ENCODE data around the gene MYT1.

The MYT1 gene

GRCh38 chr20:64253443-64253842 lies 89.2 kb downstream of the MYT1 start:
- DNase-seq: no peak

- DNase-seq: no peak
These were observed 89.9 kb downstream of the MYT1 start for GRCh38 chr20:64254156-64254555.

- DNase-seq: no peak
These were observed 90.5 kb downstream of the MYT1 start for GRCh38 chr20:64254571-64255360.

- DNase-seq: peak; percentile 86
These were observed 91.4 kb downstream of the MYT1 start, which contains the start of gene PCMTD2 for GRCh38 chr20:64255361-64256281. PCMTD2 (plus strand) TSS chr20:64255748; CDS start chr20:64259966, 4,218 bp downstream.

- DNase-seq: no peak
These were observed 92.2 kb downstream of the MYT1 start for GRCh38 chr20:64256282-64256935.

- DNase-seq: no peak
These were observed 93.0 kb downstream of the MYT1 start for GRCh38 chr20:64257107-64257757.

- no peak for DNase-seq
These were observed 94.0 kb downstream of the MYT1 start for GRCh38 chr20:64258071-64258823.

GRCh38 chr20:64260239-64260638 lies 96.0 kb downstream of the MYT1 start:
- no peak for DNase-seq

- DNase-seq: peak; percentile 69
These were observed 96.9 kb downstream of the MYT1 start for GRCh38 chr20:64261138-64261537.

GRCh38 chr20:64264091-64264490 lies 99.8 kb downstream of the MYT1 start:
- DNase-seq: no peak

GRCh38 chr20:64265201-64265600 lies 100.9 kb downstream of the MYT1 start:
- DNase-seq: no peak

- no peak for DNase-seq
These were observed 102.7 kb downstream of the MYT1 start for GRCh38 chr20:64266988-64267387.

- DNase-seq: no peak
These were observed 103.9 kb downstream of the MYT1 start for GRCh38 chr20:64268174-64268573.

- no peak for DNase-seq
These were observed 105.6 kb downstream of the MYT1 start for GRCh38 chr20:64269604-64270411.

- no peak for DNase-seq
These were observed 107.4 kb downstream of the MYT1 start for GRCh38 chr20:64271636-64272035.

- DNase-seq: no peak
These were observed 108.9 kb downstream of the MYT1 start for GRCh38 chr20:64273109-64273508.

- no peak for DNase-seq
These were observed 112.6 kb downstream of the MYT1 start for GRCh38 chr20:64276817-64277216.

GRCh38 chr20:64277571-64278316 lies 113.5 kb downstream of the MYT1 start:
- no peak for DNase-seq

GRCh38 chr20:64278317-64278681 lies 114.0 kb downstream of the MYT1 start:
- no peak for DNase-seq

- DNase-seq: no peak
These were observed 115.7 kb downstream of the MYT1 start for GRCh38 chr20:64279826-64280459.

Measured in fibroblast of skin of abdomen (primary cell).